OCI-LY3 (cell line): ENCODE results near the gene SLC8A1.

Source experiments
- EZH2phosphoT487 ChIP-seq: fragments of 200-600 bp; shearing (Covaris generic); IDR thresholded peaks from 2 replicates; pipeline ENCODE4 v1.6.1; 2018; ENCODE audit warnings: antibody characterized with exemption, mixed run types, low read depth
- TF ChIP-seq, protein P1 (sequence below): fragments of 200-600, 300-600 bp; sonication (generic); IDR thresholded peaks from 2 replicates; pipeline ENCODE4 v1.5.1; 2014; ENCODE audit warnings: antibody characterized with exemption, low read length, low read depth

DNA sequence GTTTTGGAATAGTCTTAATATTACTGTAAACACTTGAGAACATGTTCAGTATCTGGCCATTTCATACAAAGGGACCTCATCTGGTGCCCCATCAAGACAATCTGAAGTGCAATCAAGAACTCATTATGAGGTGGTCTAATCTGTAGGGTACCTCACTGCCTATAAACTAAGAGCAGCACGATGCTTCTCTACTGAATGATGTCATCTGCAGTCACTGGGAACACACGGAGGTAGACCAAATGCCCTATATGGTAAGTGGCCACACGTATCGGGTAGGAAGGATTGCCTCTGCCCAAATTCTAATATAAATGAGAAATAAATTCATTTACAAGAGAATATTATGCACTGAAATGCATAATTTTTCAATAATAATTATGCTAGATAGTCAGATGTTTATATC lies 90.4 kb downstream of the SLC8A1 start:
- TF ChIP-seq, protein P1, sequence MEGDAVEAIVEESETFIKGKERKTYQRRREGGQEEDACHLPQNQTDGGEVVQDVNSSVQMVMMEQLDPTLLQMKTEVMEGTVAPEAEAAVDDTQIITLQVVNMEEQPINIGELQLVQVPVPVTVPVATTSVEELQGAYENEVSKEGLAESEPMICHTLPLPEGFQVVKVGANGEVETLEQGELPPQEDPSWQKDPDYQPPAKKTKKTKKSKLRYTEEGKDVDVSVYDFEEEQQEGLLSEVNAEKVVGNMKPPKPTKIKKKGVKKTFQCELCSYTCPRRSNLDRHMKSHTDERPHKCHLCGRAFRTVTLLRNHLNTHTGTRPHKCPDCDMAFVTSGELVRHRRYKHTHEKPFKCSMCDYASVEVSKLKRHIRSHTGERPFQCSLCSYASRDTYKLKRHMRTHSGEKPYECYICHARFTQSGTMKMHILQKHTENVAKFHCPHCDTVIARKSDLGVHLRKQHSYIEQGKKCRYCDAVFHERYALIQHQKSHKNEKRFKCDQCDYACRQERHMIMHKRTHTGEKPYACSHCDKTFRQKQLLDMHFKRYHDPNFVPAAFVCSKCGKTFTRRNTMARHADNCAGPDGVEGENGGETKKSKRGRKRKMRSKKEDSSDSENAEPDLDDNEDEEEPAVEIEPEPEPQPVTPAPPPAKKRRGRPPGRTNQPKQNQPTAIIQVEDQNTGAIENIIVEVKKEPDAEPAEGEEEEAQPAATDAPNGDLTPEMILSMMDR, result no peak
- TF ChIP-seq EZH2phosphoT487, result no peak
